NCI-H2029 treated with DMSO at 0.1 percent for 48 hours (cell line): ENCODE data around the gene RNF220.

ENCODE experiments used
- DNase-seq: peaks from one replicate; lab custom pipeline; 2025; lab: John Stamatoyannopoulos, UW

Gene RNF220

GRCh38 chr1:44611419-44611818 lies 206.4 kb downstream of the RNF220 start:
- DNase-seq: no peak

DNA sequence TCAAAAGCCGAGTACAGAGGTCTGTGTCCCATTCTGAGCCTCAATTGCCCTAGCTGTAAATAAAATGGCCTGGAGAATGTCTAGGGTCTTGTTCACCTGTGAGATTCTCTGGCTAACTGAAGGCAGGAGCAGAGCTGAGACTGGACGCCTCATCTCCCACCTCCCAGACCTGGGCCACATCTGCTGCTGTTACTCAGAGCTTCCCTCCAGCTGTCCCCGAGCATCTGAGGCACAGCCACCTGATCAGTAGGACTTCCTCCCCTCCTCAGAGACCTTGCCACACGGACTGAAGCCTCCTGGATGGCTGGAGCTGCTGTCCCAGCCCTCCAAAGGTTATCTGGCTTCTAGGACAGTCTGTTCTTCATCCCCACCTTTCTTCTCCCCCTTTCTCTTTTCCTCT lies 206.8 kb downstream of the RNF220 start:
- DNase-seq: no peak

DNA sequence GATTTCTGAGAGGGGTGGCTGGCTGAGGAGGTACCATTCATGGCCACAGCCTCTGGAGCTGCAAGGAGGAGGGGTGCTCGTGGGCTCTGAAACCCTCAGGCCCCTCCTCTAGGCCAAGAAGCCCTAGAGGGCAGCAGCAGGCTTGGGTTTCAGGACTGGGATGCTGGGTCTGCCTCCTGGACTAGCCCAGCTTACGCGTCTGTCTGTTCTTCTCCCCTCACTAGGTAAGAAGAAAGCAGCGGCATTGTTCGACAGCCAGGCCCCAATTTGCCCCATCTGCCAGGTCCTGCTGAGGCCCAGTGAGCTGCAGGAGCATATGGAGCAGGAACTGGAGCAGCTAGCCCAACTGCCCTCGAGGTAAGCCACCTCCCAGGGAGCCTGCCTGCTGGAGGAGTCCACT lies 208.9 kb downstream of the RNF220 start:
- DNase-seq: no peak

DNA sequence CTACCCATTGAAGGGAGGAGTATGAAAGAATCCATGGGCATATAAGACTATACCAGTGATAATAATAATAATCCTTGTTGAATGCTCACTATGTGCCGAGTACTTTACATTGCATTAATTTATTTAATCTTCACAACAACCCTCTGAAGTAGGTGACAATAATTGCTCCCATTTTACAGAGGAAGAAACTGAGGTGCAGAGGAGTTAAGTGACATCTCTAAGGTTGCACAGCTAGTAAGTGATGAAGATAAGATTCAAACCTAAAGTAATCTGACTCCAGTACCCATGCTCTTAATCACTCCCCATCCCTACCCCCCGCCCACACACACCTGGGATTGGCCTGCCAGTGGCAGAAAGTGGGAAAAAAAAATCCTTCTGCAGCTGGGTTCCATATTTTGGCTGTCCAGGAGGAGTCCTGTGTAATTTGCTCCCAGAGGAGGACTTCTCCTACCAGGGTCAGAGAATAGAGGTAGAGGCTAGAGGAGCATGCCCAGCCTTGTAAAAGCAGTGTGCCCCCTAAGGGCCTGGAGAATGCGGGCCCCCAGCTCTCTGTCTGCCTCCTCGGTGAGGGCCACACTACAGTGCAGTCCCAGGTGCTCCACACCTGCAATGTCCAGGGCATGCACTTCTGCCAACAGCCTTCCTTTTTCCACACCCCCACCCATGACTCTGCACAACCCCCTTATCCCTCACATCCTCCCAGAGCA lies 211.4 kb downstream of the RNF220 start:
- no peak for DNase-seq

DNA sequence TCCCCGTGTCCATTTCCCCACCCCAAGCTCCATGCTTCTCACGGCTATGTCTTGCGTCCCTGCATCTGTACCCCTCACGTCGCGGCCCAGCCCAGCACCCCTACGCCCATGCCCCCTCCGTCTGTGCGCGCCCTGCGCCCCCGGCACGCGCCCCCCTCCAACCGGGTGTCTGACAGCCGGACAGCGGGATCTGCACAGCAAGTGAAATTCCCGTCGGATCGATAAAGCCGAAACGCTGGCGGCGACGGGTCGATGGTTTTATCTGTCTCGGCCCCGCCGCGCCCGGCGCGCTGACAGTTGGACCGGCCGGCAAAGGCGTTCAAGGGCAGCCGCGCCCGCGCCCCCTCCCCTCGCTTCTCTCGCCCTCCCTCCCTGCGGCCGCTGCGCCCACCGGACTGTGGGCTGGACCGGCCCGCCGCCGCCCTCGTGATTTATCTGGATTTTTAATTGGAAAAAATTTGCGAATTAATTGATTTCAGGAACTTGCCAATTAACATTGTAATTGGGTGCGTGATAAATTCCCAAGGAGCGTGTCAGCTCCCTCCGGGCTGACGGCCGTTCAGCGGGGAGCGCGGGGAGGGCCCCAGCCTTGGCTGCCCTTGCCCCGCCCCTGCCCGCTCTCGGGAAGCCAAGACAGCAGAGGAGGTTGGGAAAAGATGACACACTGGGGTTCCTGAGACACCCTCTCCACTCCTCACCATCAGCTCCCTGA lies 212.1 kb downstream of the RNF220 start:
- DNase-seq: no peak

DNA sequence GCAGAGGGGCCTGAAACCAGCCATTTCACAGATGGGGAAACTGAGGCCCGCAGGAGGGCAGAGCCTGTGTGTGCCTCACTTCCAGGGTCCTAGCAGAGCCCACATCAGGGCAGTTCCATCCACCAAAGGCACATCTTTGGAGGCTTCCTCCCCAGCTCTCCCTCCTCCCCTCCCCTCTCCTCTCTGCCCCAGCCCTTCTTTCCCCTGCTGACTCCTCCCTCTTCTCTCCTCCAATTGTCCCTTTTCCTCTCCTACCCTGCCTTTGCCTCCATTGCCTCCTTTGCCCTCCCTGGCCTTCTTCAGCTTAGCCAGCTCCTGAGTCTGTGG lies 212.6 kb downstream of the RNF220 start:
- DNase-seq: no peak

- DNase-seq: no peak
Measured at GRCh38 chr1:44619261-44619900, 214.3 kb downstream of the RNF220 start.

DNA sequence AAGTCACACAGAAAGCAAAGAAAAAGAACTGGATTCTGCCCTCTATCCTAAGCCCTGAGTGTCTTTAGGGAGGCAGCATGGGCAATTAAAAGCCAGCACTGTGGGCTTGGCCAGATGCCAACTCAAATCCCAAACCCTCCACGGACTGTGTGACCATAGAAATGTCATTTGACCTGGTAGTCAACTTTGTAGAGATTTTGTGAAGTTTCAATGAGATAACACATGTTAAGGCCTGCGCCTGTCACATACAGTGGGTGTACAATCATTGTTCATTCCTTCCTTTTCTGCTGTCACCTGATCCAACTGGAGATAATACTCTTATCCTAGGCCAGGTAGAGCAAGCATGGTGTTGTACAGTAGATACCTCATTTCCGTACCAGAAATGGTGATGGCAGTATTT lies 215.0 kb downstream of the RNF220 start:
- no peak for DNase-seq

- no peak for DNase-seq
Measured at GRCh38 chr1:44621841-44622286, 216.8 kb downstream of the RNF220 start.

- DNase-seq: no peak
Measured at GRCh38 chr1:44624268-44624901, 219.3 kb downstream of the RNF220 start.

GRCh38 chr1:44625348-44625747 lies 220.3 kb downstream of the RNF220 start:
- no peak for DNase-seq

DNA sequence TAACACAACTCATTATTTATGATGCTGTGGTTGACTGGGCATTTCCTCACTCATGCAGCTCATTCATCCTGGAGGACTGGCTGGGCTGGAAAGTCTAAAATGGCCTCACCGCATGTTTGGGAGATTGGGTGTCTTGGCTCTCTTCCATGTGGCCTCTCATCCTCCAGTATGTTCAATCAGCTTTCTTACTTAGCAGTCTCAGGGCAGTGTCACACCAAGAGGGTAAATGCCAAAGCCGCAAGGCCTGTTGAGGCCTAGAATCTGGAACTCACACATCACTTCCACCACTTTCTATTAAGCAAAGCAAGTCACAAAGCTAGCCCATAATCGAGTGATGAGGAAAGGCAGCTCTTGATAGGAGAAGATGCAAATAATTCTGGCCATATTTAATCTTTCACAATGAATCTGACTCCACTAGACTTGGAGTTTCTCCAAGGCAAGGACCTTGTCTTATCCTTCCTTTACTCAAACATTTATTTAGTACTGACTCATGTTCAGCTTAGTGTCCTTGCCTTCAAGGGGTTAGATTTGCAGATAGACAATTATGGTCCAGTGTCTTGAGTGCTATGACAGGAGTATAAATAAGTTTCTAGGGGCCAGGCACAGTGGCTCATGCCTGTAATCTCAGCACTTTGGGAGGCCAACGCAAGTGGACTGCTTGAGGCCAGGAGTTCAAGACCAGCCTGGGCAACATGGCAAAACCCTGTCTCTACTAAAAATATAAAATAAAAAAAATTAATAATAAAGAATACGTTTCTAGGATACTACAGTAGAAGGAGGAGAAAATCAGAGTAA lies 224.1 kb downstream of the RNF220 start:
- DNase-seq: no peak

GRCh38 chr1:44630116-44630515 lies 225.1 kb downstream of the RNF220 start:
- DNase-seq: no peak

DNA sequence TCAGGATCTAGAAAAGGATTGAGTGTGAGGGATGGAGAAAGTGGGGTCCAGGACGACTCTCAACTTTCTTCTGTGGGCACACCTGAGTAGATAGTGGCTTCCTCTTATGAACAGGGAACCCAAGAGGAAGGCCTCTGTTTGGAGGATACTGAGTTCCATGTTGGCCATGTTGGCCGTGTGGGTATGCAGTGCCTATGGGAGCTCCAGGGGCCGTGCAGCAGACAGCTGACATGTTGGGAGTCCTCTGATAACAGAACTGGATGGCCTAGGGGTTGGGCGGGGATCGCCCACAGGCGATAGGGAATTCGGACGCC lies 226.2 kb downstream of the RNF220 start:
- DNase-seq: no peak

DNA sequence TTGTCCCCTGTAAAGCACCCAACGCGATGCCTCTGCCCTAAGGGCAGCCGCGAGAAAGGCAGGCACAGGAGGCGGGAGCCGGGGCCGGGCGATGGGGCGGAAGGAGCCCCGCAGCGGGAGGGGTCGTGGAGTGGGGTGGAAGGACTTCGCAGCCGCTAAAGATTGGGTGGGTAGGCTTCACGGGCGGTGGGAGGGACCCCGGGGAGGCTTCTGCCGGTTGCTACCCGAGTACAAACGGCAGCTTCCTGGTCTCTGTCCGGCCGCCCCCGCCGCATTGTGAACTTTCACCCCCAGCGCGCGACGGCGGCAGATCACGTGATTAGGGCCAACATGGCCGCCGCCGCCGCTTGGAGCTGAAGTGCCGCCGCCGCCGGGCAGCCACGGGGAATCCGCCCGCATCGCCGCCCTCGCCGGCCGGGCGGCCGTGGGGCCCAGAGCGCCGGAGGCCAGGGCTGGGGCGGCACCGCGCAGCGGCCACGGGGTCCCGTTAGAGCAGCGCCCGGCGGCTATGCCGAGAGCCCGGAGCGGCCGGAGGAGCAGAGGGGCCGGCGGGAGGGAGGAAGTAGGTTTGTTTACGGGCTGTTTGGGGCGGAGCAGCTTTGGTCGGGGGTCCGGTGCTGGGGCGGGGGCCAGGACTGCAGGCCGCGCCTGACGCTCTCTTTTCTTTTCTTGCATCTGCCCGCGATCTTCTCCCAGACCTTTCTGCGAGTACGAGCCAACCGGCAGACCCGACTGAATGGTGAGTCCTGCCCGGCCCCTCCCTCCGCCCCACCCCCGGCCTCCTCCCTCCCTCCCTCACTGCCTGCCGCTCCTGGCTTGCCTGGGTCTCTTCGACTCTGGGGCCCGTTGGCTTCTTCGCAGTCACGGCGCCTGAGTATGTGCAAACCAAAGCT lies 226.8 kb downstream of the RNF220 start:
- DNase-seq: peak; percentile 84

DNA sequence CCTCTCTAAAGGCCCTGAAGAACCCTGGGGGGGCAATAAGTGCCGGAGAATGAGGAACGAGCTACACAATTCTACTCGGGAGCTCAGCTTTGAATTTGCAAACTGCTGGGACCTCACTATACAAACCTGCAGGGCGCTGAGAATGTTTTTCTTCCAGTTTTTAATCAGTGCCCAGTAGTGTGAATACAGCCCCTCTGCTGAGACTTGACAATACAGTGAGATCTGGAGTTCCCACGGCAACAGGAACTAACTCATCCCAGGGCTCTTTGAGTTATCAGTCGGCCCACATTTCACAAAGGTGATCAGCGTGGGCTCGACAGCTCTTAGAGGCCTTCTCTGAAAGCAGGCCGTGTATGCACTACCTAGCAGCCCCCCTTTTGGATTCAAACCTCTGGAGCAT lies 227.5 kb downstream of the RNF220 start:
- DNase-seq: no peak

GRCh38 chr1:44634606-44635189 lies 229.6 kb downstream of the RNF220 start:
- DNase-seq: no peak

DNA sequence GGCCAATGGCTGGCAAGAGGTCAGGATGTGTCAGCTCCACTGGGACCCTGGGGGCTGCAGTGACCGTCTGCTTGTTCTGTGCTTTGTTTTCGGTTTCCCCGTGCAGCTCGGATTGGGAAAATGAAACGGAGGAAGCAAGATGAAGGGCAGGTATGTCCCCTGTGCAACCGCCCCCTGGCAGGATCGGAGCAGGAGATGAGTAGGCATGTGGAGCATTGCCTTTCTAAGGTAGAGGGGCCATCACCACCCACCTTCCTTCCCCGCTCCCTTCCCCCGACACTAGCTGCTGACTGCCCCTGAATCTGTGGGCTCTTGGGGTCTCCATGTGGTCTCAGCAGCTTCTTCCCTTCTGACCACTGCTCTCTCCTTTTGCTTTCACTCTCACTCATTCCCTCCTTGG lies 230.4 kb downstream of the RNF220 start:
- no peak for DNase-seq

DNA sequence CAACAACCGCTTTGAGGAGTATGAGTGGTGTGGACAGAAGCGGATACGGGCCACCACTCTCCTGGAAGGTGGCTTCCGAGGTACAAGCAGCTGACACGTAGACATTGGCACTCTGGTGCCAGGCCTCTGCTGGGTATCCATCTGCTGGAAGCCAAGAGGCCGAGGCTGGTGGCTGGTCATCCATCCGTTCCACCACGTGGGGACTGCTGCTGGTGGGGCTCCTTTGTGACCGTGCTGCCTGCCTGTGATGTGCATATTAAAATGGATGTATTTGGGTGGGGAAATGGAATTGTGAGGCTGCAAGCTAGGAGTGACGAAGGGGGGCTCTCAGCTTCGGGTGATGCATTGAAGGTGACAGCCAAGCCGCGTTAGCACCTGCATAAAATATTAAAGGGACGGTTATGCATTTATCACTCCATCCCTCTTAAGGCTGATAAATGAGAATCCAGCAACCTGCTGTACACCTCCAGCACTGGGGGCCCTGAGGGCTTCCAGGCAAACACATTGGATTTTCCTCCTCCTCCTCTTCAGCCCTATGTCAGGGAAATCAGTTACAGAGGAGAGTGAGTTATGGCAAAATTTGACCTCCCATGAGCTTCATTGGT lies 231.1 kb downstream of the RNF220 start:
- DNase-seq: no peak
